T-helper 17 cell (primary cell): ENCODE measurements around the gene AKAP13. TPM values are rescaled to one million over a fixed set of nuclear protein-coding genes. Genes with fewer than 3 reads are reported as not detected.
"Not testable (repeated sequence)": the region's sequence is repeated elsewhere in the genome, so short reads cannot be mapped to it uniquely, and the experiment has no call there.

Source experiments
- ATAC-seq: fragments of 150-1000 bp; cut with Tn5 transposase; 2 replicates; pipeline ENCODE4 v1.10.0; 2021; ENCODE audit warnings: mild to moderate bottlenecking, moderate library complexity
- DNase-seq, 3 donors: peaks; one replicate each; pipeline versions ENCODE4 v3.0.0 to v3.0.0-alpha.2; 2020 to 2021
- H3K9me3 ChIP-seq: one replicate; pipeline ENCODE4 v1.7.0; 2013; ENCODE audit warnings: low read length, mild to moderate bottlenecking; ENCODE audit not compliant: control insufficient read depth, poor library complexity, severe bottlenecking
- H3K27ac Mint-ChIP-seq: one replicate; pipeline ENCODE4 v1.8.0; 2022; ENCODE audit warnings: mild to moderate bottlenecking, moderate library complexity, mixed read lengths
- H3K27me3 Mint-ChIP-seq: one replicate; pipeline ENCODE4 v1.8.0; 2022; ENCODE audit warnings: mixed read lengths
- H3K36me3 Mint-ChIP-seq: one replicate; pipeline ENCODE4 v1.8.0; 2022; ENCODE audit warnings: low read depth, mixed read lengths
- H3K4me1 Mint-ChIP-seq: one replicate; pipeline ENCODE4 v1.8.0; 2022; ENCODE audit warnings: mild to moderate bottlenecking, mixed read lengths
- H3K4me3 Mint-ChIP-seq: one replicate; pipeline ENCODE4 v1.8.0; 2022; ENCODE audit warnings: mild to moderate bottlenecking, moderate library complexity, mixed read lengths
- total RNA-seq, 4 donors: library from RNA in 2 of 4; stranded (reverse) in 2 of 4; gene quantifications; one replicate each; pipeline ENCODE4 v1.2.3 and lab custom pipeline; 2022 to 2026

The AKAP13 gene
- total RNA-seq, 2 donors from 2014 or later, result 426 to 437 TPM

DNA sequence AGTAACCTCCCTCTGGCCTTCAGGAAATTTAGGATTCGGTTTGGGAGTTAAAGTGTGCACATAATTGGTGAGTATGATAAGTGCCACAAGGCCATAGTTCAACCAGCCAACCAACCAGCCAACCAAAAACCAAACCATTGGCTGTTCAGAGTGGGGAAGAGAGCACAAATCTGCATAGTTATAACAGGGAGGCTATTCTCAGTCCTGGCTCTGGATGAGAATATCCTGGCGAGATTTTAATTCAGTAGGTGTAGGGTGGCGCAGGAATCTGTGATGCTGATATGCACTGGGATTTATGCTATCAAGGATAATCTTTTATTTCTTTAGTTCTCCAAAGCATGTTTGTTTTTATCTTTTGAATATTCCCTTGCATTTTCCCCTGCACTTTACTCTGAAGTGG is 49.1 kb downstream of the AKAP13 start:
- no peaks in the 10 kb centered on the region for H3K27me3 Mint-ChIP-seq
- DNase-seq (no peak), ATAC-seq (no peak)
- H3K9me3 ChIP-seq, result no peaks in the 10 kb centered on the region
- H3K4me3 Mint-ChIP-seq, result peak overlapping the region; percentile 12
- peak overlapping the region; percentile 21 for H3K27ac Mint-ChIP-seq
- peaks cover 46% of the 10 kb centered on the region for H3K4me1 Mint-ChIP-seq
- H3K36me3 Mint-ChIP-seq, result no peaks in the 10 kb centered on the region

GRCh38 chr15:85430406-85431204 is 50.2 kb downstream of the AKAP13 start:
- Mint-ChIP-seq H3K27ac (no peak overlapping the region), H3K27me3 (no peaks in the 10 kb centered on the region), H3K4me1 (peaks cover 45% of the 10 kb centered on the region), H3K36me3 (no peaks in the 10 kb centered on the region), H3K4me3 (no peak overlapping the region)
- no peaks in the 10 kb centered on the region for H3K9me3 ChIP-seq
- ATAC-seq (peak; percentile 12), DNase-seq (no peak)

GRCh38 chr15:85439996-85440395 is 59.6 kb downstream of the AKAP13 start:
- H3K4me1 Mint-ChIP-seq, result peaks cover 38% of the 10 kb centered on the region
- no peaks in the 10 kb centered on the region for H3K9me3 ChIP-seq
- no peak overlapping the region for H3K4me3 Mint-ChIP-seq
- no peak for ATAC-seq
- H3K27me3 Mint-ChIP-seq, result no peaks in the 10 kb centered on the region
- peak overlapping the region; percentile 74 for H3K27ac Mint-ChIP-seq
- H3K36me3 Mint-ChIP-seq, result no peaks in the 10 kb centered on the region
- DNase-seq, result no peak

- H3K4me3 Mint-ChIP-seq, result no peak overlapping the region
- H3K9me3 ChIP-seq, result no peaks in the 10 kb centered on the region
- peak overlapping the region; percentile 74 for H3K27ac Mint-ChIP-seq
- H3K4me1 Mint-ChIP-seq, result peaks cover 39% of the 10 kb centered on the region
- no peak for DNase-seq
- H3K27me3 Mint-ChIP-seq, result no peaks in the 10 kb centered on the region
- ATAC-seq, result peak; percentile 25
- H3K36me3 Mint-ChIP-seq, result no peaks in the 10 kb centered on the region
Observed at GRCh38 chr15:85440451-85440850, 60.0 kb downstream of the AKAP13 start.

DNA sequence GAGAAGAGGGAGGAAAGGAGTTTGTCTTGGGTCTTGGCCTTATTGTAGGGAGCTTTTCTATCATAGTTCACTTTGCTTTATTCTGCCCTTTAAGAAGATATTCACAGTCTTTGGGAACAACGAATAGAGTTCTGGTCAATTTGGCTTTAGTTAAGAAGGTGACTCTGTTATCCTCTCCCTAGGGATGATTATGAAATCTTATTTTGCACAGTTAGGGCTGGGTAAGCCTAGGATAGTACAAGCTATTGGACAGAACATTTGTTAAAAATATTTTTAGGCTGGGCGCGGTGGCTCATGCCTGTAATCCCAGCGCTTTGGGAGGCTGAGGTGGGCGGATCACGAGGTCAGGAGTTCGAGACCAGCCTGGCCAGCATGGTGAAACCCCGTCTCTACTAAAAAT is 61.5 kb downstream of the AKAP13 start:
- ATAC-seq, DNase-seq, H3K36me3 Mint-ChIP-seq, H3K27me3 Mint-ChIP-seq, H3K4me3 Mint-ChIP-seq, H3K9me3 ChIP-seq: not testable (repeated sequence)
- Mint-ChIP-seq H3K4me1 (peaks cover 41% of the 10 kb centered on the region), H3K27ac (peak overlapping the region; percentile 69)

DNA sequence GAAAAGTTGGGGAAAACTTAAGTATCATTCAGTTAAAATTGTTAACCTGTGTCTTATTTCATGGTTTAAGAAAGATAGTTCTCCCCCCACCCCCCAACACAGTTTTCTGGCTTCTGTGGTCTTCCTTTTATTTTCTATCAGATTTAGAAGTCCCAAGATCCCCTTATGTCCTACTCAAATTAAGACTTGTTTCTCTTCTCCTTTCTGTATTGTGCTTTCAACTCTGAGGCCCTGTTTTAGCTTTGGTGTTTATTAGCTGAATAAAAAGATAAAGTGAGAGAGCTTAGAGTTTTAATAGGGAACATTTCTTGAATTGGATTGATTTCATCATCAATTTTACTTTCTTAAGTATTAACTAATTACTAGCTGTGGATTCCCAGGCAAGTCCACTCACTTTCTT is 62.6 kb downstream of the AKAP13 start:
- DNase-seq (no peak), ATAC-seq (no peak)
- H3K27ac Mint-ChIP-seq, result peak overlapping the region; percentile 89
- peaks cover 41% of the 10 kb centered on the region for H3K4me1 Mint-ChIP-seq
- H3K36me3 Mint-ChIP-seq, result no peaks in the 10 kb centered on the region
- no peaks in the 10 kb centered on the region for H3K9me3 ChIP-seq
- H3K27me3 Mint-ChIP-seq, result no peaks in the 10 kb centered on the region
- no peak overlapping the region for H3K4me3 Mint-ChIP-seq

DNA sequence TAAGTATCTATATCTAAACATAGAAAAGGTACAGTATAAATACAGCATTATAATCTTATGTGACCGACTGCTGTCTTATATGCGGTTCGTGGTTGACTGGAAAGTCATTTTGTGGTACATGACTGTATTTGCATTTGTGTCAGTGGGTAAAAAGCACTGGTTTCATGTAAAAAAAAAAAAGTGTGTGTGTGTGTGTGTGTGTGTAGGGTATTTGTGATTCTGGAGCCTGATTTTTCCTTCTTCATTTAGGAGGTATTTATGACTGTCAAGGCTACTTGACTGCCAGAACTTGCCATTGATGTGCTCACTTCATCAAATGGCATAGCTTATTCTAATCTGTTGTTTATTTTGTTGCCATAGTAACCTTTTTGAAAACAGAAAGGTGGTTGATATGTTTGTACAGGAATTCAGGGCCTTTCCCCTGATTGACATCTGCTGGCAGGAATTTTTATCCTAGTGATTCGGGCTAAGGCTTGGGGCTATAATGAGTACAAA is 63.2 kb downstream of the AKAP13 start:
- H3K27ac Mint-ChIP-seq, result peak overlapping the region; percentile 89
- no peaks in the 10 kb centered on the region for H3K27me3 Mint-ChIP-seq
- H3K36me3 Mint-ChIP-seq, result no peaks in the 10 kb centered on the region
- peak; percentile 86 for ATAC-seq
- H3K4me3 Mint-ChIP-seq, result peak overlapping the region; percentile 70
- DNase-seq, result no peak
- H3K4me1 Mint-ChIP-seq, result peaks cover 41% of the 10 kb centered on the region
- no peaks in the 10 kb centered on the region for H3K9me3 ChIP-seq

- no peaks in the 10 kb centered on the region for H3K36me3 Mint-ChIP-seq
- H3K4me1 Mint-ChIP-seq, result peaks cover 43% of the 10 kb centered on the region
- peak overlapping the region; percentile 70 for H3K4me3 Mint-ChIP-seq
- peak overlapping the region; percentile 89 for H3K27ac Mint-ChIP-seq
- DNase-seq, result no peak
- H3K27me3 Mint-ChIP-seq, result no peaks in the 10 kb centered on the region
- no peaks in the 10 kb centered on the region for H3K9me3 ChIP-seq
- no peak for ATAC-seq
Observed at GRCh38 chr15:85444122-85444745, 63.8 kb downstream of the AKAP13 start.

DNA sequence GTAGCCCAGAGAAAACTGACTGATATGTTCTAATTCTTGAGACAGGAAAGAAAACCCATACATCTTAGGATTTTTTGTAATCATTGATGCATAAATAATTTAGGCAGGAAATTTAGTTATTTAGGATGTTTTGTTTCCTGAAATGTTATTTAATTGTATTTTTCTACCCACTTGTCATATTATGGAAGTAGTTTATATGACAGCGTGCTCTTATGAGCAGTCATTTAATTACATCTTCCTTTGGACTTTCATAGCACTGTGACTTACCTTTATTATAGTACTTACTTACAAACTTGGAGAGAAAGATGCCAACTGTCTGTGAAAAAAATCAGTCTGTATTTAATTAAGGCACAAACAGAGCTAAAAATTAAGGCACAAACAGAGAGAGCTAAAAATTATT is 65.0 kb downstream of the AKAP13 start:
- ATAC-seq, result no peak
- peaks cover 42% of the 10 kb centered on the region for H3K4me1 Mint-ChIP-seq
- no peak overlapping the region for H3K4me3 Mint-ChIP-seq
- peak overlapping the region; percentile 89 for H3K27ac Mint-ChIP-seq
- H3K36me3 Mint-ChIP-seq, result no peaks in the 10 kb centered on the region
- H3K9me3 ChIP-seq, result no peaks in the 10 kb centered on the region
- DNase-seq, result no peak
- no peaks in the 10 kb centered on the region for H3K27me3 Mint-ChIP-seq

GRCh38 chr15:85451099-85451700 is 70.8 kb downstream of the AKAP13 start:
- Mint-ChIP-seq H3K27ac (no peak overlapping the region), H3K4me3 (no peak overlapping the region), H3K4me1 (peaks cover 39% of the 10 kb centered on the region), H3K27me3 (no peaks in the 10 kb centered on the region), H3K36me3 (no peaks in the 10 kb centered on the region)
- H3K9me3 ChIP-seq, result no peaks in the 10 kb centered on the region
- ATAC-seq (no peak), DNase-seq (no peak)

DNA sequence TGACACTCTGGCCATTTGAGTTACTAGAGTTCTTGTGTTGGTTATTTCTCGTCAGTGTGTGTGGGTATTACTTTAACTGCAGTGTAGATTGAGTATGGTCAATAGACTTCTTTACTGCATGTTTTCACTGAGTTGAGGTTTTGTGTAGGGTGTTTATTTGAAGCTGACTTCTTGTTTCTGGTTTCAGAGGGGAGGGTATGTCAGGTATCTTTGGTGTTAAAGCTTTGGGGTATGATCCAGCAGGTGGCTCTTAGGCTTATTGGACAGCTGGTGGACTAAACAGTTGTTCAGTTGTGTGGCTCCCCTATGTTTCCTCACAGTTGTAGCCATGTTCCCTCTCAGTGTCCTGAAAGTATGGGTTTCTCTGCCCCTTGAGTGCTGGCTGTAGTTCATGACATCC is 72.0 kb downstream of the AKAP13 start:
- DNase-seq, result no peak
- Mint-ChIP-seq H3K27me3 (no peaks in the 10 kb centered on the region), H3K36me3 (no peaks in the 10 kb centered on the region), H3K4me1 (peaks cover 39% of the 10 kb centered on the region), H3K4me3 (no peak overlapping the region), H3K27ac (peak overlapping the region; percentile 44)
- no peaks in the 10 kb centered on the region for H3K9me3 ChIP-seq
- ATAC-seq, result no peak

DNA sequence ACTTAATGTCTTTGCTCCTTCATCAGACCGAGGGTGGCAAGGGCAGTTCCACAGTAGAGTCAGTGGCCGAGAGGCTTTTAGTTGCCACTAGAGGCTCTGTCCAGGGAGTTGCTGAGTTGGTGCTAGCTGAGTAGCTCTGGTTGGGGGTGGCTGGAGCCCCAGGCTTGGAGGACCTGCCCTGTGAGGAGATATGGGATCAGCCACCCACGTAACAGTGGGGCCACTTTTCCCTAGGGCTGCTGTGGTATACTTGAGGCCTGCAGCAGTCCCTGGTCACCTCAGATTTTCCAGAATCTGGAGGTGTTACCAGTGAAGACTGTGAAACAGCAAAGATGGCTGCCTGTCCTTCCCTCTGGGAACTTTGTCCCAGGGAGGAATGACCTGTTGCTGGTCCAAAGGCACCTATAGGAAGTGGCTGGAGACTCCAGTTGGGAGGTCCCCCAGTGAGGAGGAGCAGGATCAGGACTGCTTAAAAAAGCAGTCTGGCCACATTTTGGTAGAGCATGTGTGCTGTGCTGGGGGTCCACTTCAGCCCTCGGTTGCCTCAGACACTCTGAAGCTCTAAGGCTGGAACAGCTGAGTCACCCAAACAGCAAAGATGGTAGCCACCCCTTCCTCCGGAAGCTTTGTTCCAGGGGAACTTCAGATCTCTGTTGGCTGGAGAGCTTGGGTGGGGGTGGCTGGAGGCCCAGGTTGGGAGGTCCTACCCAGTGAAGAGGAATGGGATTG is 72.9 kb downstream of the AKAP13 start:
- Mint-ChIP-seq H3K36me3 (no peaks in the 10 kb centered on the region), H3K27ac (peak overlapping the region; percentile 44), H3K27me3 (no peaks in the 10 kb centered on the region), H3K4me3 (no peak overlapping the region), H3K4me1 (peaks cover 41% of the 10 kb centered on the region)
- DNase-seq (no peak), ATAC-seq (no peak)
- H3K9me3 ChIP-seq, result no peaks in the 10 kb centered on the region

DNA sequence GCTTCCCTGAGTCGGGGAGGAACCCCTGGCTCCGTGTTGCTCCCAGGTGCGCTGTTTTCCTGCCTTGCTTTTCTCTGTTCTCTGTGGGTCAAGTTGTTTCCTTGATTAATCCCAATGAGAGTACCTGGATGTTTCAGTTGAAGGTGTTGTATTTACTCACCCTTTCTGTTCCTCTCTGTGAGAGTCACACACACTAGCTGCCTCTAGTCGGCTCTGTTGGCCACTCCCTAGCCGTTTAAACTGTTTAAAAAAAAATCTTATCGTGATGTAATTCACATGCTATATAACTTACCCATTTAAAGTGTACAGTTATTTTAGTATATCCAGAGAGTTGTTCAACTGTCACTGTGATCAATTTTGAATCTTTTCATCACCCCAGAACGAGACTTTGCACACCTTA is 74.0 kb downstream of the AKAP13 start:
- no peak for DNase-seq
- H3K36me3 Mint-ChIP-seq, result no peaks in the 10 kb centered on the region
- no peak for ATAC-seq
- H3K27me3 Mint-ChIP-seq, result no peaks in the 10 kb centered on the region
- H3K27ac Mint-ChIP-seq, result peak overlapping the region; percentile 57
- H3K9me3 ChIP-seq, result no peaks in the 10 kb centered on the region
- H3K4me1 Mint-ChIP-seq, result peaks cover 43% of the 10 kb centered on the region
- no peak overlapping the region for H3K4me3 Mint-ChIP-seq
